ENCODE measurements around the gene PINK1. TPM values are rescaled to one million over a fixed set of nuclear protein-coding genes. Genes with fewer than 3 reads are reported as not detected.

The PINK1 gene
- total RNA-seq, 1 donor from 2014 or later = 57.2 TPM

- Histone ChIP-seq H3K27me3 (ENCODE audit: low read depth) (no peaks in the 10 kb centered on the region), H3K36me3 (no peaks in the 10 kb centered on the region), H3K4me3 (no peak overlapping the region), H3K27ac (no peak overlapping the region), H3K9me3 (no peaks in the 10 kb centered on the region), H3K4me1 (peaks cover 19% of the 10 kb centered on the region)
- DNase-seq = no peak
- ATAC-seq = no peak
- no peak for TF ChIP-seq CTCF (IDR thresholded peaks at IDR 0.05)
- intact Hi-C loops (cut with DNase I) = no loop called here
Observed at GRCh38 chr1:20663969-20664715, 30.9 kb downstream of the PINK1 start.

- Histone ChIP-seq H3K9me3 (no peaks in the 10 kb centered on the region), H3K4me3 (no peak overlapping the region), H3K27me3 (ENCODE audit: low read depth) (no peaks in the 10 kb centered on the region), H3K36me3 (no peaks in the 10 kb centered on the region), H3K27ac (peak overlapping the region; percentile 56), H3K4me1 (peaks cover 5% of the 10 kb centered on the region)
- TF ChIP-seq CTCF (IDR thresholded peaks at IDR 0.05) = no peak
- no peak for ATAC-seq
- intact Hi-C loops (cut with DNase I) = no loop called here
- no peak for DNase-seq
Observed at GRCh38 chr1:20665726-20666125, 32.5 kb downstream of the PINK1 start.

GRCh38 chr1:20666146-20666545, 32.9 kb downstream of the PINK1 start:
- no peak for TF ChIP-seq CTCF (IDR thresholded peaks at IDR 0.05)
- H3K36me3 ChIP-seq = no peaks in the 10 kb centered on the region
- intact Hi-C loops (cut with DNase I) = no loop called here
- H3K9me3 ChIP-seq = no peaks in the 10 kb centered on the region
- peak overlapping the region; percentile 56 for H3K27ac ChIP-seq
- H3K4me1 ChIP-seq = peaks cover 5% of the 10 kb centered on the region
- no peaks in the 10 kb centered on the region for H3K27me3 ChIP-seq (ENCODE audit: low read depth)
- ATAC-seq (no peak), DNase-seq (no peak)
- no peak overlapping the region for H3K4me3 ChIP-seq

GRCh38 chr1:20666804-20667203, 33.5 kb downstream of the PINK1 start:
- no peaks in the 10 kb centered on the region for H3K9me3 ChIP-seq
- no peak overlapping the region for H3K4me3 ChIP-seq
- H3K4me1 ChIP-seq = peaks cover 5% of the 10 kb centered on the region
- no peak for DNase-seq
- H3K36me3 ChIP-seq = no peaks in the 10 kb centered on the region
- no peak for ATAC-seq
- no peaks in the 10 kb centered on the region for H3K27me3 ChIP-seq (ENCODE audit: low read depth)
- TF ChIP-seq CTCF (IDR thresholded peaks at IDR 0.05) = no peak
- intact Hi-C loops (cut with DNase I) = no loop called here
- H3K27ac ChIP-seq = peak overlapping the region; percentile 56

GRCh38 chr1:20668581-20668980, 35.3 kb downstream of the PINK1 start:
- H3K9me3 ChIP-seq = no peaks in the 10 kb centered on the region
- DNase-seq = no peak
- no peak overlapping the region for H3K4me3 ChIP-seq
- TF ChIP-seq CTCF (IDR thresholded peaks at IDR 0.05) = no peak
- no peaks in the 10 kb centered on the region for H3K36me3 ChIP-seq
- intact Hi-C loops (cut with DNase I) = no loop called here
- no peak overlapping the region for H3K27ac ChIP-seq
- no peak for ATAC-seq
- no peaks in the 10 kb centered on the region for H3K4me1 ChIP-seq
- H3K27me3 ChIP-seq (ENCODE audit: low read depth) = no peaks in the 10 kb centered on the region
